DOHH2 (cell line): Measurements from ENCODE around the gene FBXO10.

Source experiments
- H3F3A ChIP-seq: fragments of 200-600 bp; sonication (generic), shearing (Covaris generic); 2 replicates; pipeline ENCODE4 v1.6.0; 2016; ENCODE audit warnings: antibody characterized with exemption, mild to moderate bottlenecking; ENCODE audit not compliant: control insufficient read depth, insufficient read depth
- H3K27ac ChIP-seq: fragments of 200-600 bp; sonication (generic); 2 replicates; pipeline ENCODE4 v1.5.1; 2014; ENCODE audit warnings: low read depth, mild to moderate bottlenecking, low read length, moderate library complexity
- H3K27me3 ChIP-seq: fragments of 200-600 bp; sonication (generic); 2 replicates; pipeline ENCODE4 v1.6.1; 2014; ENCODE audit warnings: mild to moderate bottlenecking, low read length, mixed read lengths; ENCODE audit not compliant: control insufficient read depth
- H3K36me3 ChIP-seq: fragments of 200-600 bp; sonication (generic); 2 replicates; pipeline ENCODE4 v1.6.1; 2014; ENCODE audit warnings: mild to moderate bottlenecking, low read length, moderate library complexity, mixed read lengths; ENCODE audit not compliant: control insufficient read depth
- H3K4me1 ChIP-seq: fragments of 200-600 bp; sonication (generic); 2 replicates; pipeline ENCODE4 v1.6.1; 2014; ENCODE audit warnings: mild to moderate bottlenecking, low read length, mixed read lengths; ENCODE audit not compliant: control insufficient read depth
- H3K4me2 ChIP-seq: fragments of 200-600 bp; sonication (generic); 2 replicates; pipeline ENCODE4 v1.6.0; 2014; ENCODE audit warnings: mild to moderate bottlenecking, low read length, moderate library complexity
- H3K4me3 ChIP-seq: fragments of 200-600 bp; sonication (generic); 2 replicates; pipeline ENCODE4 v1.5.1; 2014; ENCODE audit warnings: mild to moderate bottlenecking, low read length, mixed read lengths
- H3K79me2 ChIP-seq: fragments of 200-600 bp; sonication (generic); 2 replicates; pipeline ENCODE4 v1.6.1; 2014; ENCODE audit warnings: mild to moderate bottlenecking, low read length, mixed read lengths; ENCODE audit not compliant: control insufficient read depth
- H3K9me2 ChIP-seq: fragments of 200-600 bp; sonication (generic); replicated peaks from 2 replicates; pipeline ENCODE4 v1.6.1; 2014; ENCODE audit warnings: mild to moderate bottlenecking, low read length, mixed read lengths; ENCODE audit not compliant: control insufficient read depth
- H3K9me3 ChIP-seq: fragments of 200-600 bp; sonication (generic); 2 replicates; pipeline ENCODE4 v1.6.1; 2014; ENCODE audit warnings: antibody characterized with exemption, low read length, mixed read lengths; ENCODE audit not compliant: control insufficient read depth, insufficient read depth
- H4K20me1 ChIP-seq: fragments of 200-600 bp; sonication (generic); 2 replicates; pipeline ENCODE4 v1.6.0; 2014; ENCODE audit warnings: low read depth, mild to moderate bottlenecking, antibody characterized with exemption, low read length, moderate library complexity; ENCODE audit not compliant: control insufficient read depth, insufficient read depth
- CTCF ChIP-seq: fragments of 200-600 bp; sonication (generic); IDR thresholded peaks from one replicate; pipeline ENCODE4 v1.5.1; 2014; ENCODE audit warnings: antibody characterized with exemption, mild to moderate bottlenecking, low read depth, low read length; ENCODE audit not compliant: poor library complexity, severe bottlenecking
- EZH2phosphoT487 ChIP-seq: fragments of 200-600 bp; sonication (generic); IDR thresholded peaks from 2 replicates; pipeline ENCODE4 v1.6.1; 2017; ENCODE audit warnings: borderline replicate concordance, mild to moderate bottlenecking, antibody characterized with exemption, low read length, moderate library complexity, mixed read lengths

Gene FBXO10

GRCh38 chr9:37571282-37571681 is 4.9 kb downstream of the FBXO10 start:
- peaks cover 61% of the 10 kb centered on the region for H3K79me2 ChIP-seq
- H3K9me2 ChIP-seq, result no peaks in the 10 kb centered on the region
- no peak overlapping the region for H3K4me2 ChIP-seq
- H3K9me3 ChIP-seq, result no peaks in the 10 kb centered on the region
- H3K27me3 ChIP-seq, result no peaks in the 10 kb centered on the region
- peaks cover 60% of the 10 kb centered on the region for H3K4me1 ChIP-seq
- no peak overlapping the region for H3K27ac ChIP-seq
- H3K36me3 ChIP-seq, result peaks cover 32% of the 10 kb centered on the region
- H3K4me3 ChIP-seq, result no peak overlapping the region
- no peak for TF ChIP-seq EZH2phosphoT487
- no peak for TF ChIP-seq CTCF
- 0 out of 2 replicates have a peak, but pooled peaks cover under 1% of the 10 kb centered on the region for H4K20me1 ChIP-seq
- peaks cover 10% of the 10 kb centered on the region for H3F3A ChIP-seq

- H3K9me2 ChIP-seq, result no peaks in the 10 kb centered on the region
- peaks cover 66% of the 10 kb centered on the region for H3K4me1 ChIP-seq
- peak overlapping the region; percentile 83 for H3K27ac ChIP-seq
- no peak for TF ChIP-seq EZH2phosphoT487
- H3F3A ChIP-seq, result peaks cover 3% of the 10 kb centered on the region; the same call in 1 of the 2 replicates
- H3K36me3 ChIP-seq, result peaks cover 31% of the 10 kb centered on the region
- peak overlapping the region; percentile 62 for H3K4me3 ChIP-seq
- H3K9me3 ChIP-seq, result peaks cover 22% of the 10 kb centered on the region
- no peaks in the 10 kb centered on the region for H3K27me3 ChIP-seq
- H4K20me1 ChIP-seq, result no peaks in the 10 kb centered on the region
- peak overlapping the region; percentile 73 for H3K4me2 ChIP-seq
- peaks cover 39% of the 10 kb centered on the region for H3K79me2 ChIP-seq
These were observed 9.5 kb downstream of the FBXO10 start for GRCh38 chr9:37566716-37567115.

GRCh38 chr9:37565661-37566618 is 10.2 kb downstream of the FBXO10 start:
- H3K27ac ChIP-seq, result peak overlapping the region; percentile 83
- H3K36me3 ChIP-seq, result peaks cover 31% of the 10 kb centered on the region
- no peaks in the 10 kb centered on the region for H3K9me2 ChIP-seq
- H4K20me1 ChIP-seq, result no peaks in the 10 kb centered on the region
- H3K4me3 ChIP-seq, result peak overlapping the region; percentile 62
- TF ChIP-seq EZH2phosphoT487 (no peak), CTCF (no peak)
- H3K9me3 ChIP-seq, result peaks cover 22% of the 10 kb centered on the region
- peaks cover 67% of the 10 kb centered on the region for H3K4me1 ChIP-seq
- peak overlapping the region; percentile 73 for H3K4me2 ChIP-seq
- H3K27me3 ChIP-seq, result no peaks in the 10 kb centered on the region
- peaks cover 3% of the 10 kb centered on the region; the same call in 1 of the 2 replicates for H3F3A ChIP-seq
- peaks cover 36% of the 10 kb centered on the region for H3K79me2 ChIP-seq

GRCh38 chr9:37564916-37565315 is 11.3 kb downstream of the FBXO10 start:
- peak overlapping the region; percentile 62; the same call in 1 of the 2 replicates for H3K4me3 ChIP-seq
- H3K9me2 ChIP-seq, result no peaks in the 10 kb centered on the region
- H3K4me2 ChIP-seq, result peak overlapping the region; percentile 73
- peaks cover 36% of the 10 kb centered on the region for H3K79me2 ChIP-seq
- H3K4me1 ChIP-seq, result peaks cover 67% of the 10 kb centered on the region
- H3K27me3 ChIP-seq, result no peaks in the 10 kb centered on the region
- peaks cover 3% of the 10 kb centered on the region; the same call in 1 of the 2 replicates for H3F3A ChIP-seq
- peaks cover 22% of the 10 kb centered on the region for H3K9me3 ChIP-seq
- H4K20me1 ChIP-seq, result no peaks in the 10 kb centered on the region
- TF ChIP-seq CTCF (no peak), EZH2phosphoT487 (no peak)
- H3K36me3 ChIP-seq, result peaks cover 31% of the 10 kb centered on the region
- peak overlapping the region; percentile 83 for H3K27ac ChIP-seq
